ENCODE measurements around the gene ADAMTS2.

GRCh38 chr5:179122411-179123108 is 222.7 kb downstream of the ADAMTS2 start:
- no peak for TF ChIP-seq CTCF (IDR thresholded peaks at IDR 0.05)
- TF ChIP-seq EZH2 (IDR thresholded peaks at IDR 0.05): no peak

Data from neural progenitor cell (in vitro differentiated cells).